Stimulated activated CD4-positive, alpha-beta T cell treated with anti-CD3 and anti-CD28 coated beads, Interleukin-1b, Interleukin-23, amount 100 ng/mL, for 1 hour (primary cell): ENCODE data around the gene GALNT9.
"Not testable (repeated sequence)": the region's sequence is repeated elsewhere in the genome, so short reads cannot be mapped to it uniquely, and the experiment has no call there.

ENCODE experiments used
- DNase-seq, 2 donors: peaks; one replicate each; pipeline ENCODE4 v3.0.0-alpha.2; 2020; ENCODE audit warnings: low read depth in 2 of 2

Gene GALNT9

DNA sequence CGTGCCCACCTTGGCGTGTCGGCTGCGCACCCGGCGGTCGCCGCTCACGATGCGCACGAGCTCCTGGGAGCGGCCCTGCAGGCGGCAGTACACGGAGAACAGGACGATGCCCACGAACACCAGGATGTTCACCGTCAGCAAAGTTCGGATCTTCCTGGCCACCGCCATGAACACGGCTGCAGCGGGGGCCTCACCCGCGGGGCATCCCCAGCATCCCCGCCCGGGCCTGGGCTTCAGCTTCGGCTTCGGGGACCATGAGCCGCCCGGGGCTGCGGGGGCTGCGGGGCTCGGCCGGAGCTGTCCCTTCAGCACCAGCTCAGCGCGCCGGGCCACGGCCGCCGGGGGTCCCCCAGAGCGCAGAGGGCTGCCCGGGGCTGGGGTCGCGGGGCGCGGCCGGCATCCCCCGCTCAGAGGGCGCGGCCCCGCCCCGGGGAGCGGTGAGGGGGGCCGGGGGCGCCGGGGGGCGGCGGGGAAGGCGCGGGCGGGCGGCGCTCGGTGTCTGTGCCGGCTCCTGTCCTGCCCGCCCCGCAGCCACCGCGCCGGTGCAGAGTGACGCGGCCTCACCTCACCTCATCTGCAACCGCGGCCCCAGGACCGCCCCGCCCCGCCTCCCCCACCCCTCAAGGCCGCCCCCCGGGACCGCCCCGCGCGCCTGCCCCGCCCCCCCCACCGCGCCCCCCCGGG, at the start of gene GALNT9:
Gene GALNT9, minus strand, starts transcription at position 554 of the 684 bp plus-strand sequence. Its CDS starts 386 bp downstream, at position 168.
- DNase-seq = no peak

DNA sequence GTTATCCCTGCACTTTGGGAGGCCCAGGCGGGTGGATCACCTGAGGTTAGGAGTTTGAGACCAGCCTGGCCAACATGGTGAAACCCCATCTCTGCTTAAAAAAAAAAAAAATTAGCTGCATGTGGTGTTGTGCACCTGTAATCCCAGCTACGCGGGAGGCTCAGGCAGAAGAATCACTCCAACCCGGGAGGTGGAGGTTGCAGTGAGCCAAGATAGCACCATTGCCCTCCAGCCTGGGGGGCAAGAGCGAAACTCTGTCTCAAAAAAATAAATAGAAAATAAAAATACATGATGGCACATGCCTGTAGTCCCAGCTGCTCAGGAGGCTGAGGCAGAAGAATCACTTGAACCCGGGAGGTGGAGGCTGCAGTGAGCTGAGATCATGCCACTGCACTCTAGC, 49.7 kb upstream of the GALNT9 start:
- not testable (repeated sequence) for DNase-seq

- DNase-seq = no peak
These were observed 47.8 kb upstream of the GALNT9 start for GRCh38 chr12:132377147-132377546.

DNA sequence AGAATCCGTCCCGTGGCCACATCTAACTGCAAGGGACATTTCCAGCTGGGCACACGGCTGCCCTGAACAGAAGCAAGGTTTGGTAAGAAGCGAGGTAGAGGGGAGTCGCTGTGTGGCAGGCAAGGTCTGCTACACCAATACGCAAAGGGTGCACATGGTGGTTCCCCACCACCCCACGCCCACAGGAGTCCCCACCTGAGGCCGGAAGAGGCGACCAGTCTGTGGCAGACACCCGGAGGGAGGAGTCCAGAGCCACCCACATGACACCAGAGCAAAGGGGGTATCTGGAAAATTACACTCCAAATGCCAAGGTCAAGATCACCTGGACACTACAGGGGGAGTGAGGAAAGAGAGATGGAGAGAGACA, 47.1 kb upstream of the GALNT9 start:
- no peak for DNase-seq

DNA sequence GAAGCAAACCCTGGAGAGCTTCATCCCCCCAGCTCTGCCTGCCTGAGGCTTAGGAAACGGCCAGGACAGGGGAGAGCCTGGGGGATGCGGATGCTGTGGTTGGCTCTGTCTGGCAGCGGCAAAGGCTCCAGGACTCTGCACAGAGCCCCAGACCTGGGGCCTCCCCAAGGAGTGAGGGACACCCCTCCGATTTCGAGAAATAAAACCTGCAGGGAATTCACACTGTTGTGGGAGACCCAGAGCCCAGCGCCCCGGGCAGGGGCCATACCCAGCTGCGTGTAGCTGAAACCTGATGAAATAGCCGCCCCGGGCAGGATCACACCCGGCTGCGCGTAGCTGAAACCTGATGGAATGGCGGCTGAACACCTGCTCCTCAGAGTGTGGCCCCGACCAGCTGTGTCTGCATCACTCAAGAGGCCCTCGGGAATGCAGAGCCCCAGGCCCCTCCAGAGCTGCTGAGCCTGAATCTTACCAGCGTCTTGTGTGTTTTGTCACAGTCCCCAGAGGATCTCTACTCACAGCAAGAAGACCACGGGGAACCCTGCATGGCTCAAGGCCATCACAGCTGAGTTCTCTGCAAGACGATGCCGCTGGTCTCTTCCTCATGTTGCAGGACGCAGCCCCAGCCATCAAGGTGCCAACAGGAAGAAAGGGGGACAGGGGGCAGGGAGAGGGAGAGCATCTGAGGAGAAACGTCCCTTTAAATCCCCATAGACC, 46.5 kb upstream of the GALNT9 start:
- DNase-seq = no peak

DNA sequence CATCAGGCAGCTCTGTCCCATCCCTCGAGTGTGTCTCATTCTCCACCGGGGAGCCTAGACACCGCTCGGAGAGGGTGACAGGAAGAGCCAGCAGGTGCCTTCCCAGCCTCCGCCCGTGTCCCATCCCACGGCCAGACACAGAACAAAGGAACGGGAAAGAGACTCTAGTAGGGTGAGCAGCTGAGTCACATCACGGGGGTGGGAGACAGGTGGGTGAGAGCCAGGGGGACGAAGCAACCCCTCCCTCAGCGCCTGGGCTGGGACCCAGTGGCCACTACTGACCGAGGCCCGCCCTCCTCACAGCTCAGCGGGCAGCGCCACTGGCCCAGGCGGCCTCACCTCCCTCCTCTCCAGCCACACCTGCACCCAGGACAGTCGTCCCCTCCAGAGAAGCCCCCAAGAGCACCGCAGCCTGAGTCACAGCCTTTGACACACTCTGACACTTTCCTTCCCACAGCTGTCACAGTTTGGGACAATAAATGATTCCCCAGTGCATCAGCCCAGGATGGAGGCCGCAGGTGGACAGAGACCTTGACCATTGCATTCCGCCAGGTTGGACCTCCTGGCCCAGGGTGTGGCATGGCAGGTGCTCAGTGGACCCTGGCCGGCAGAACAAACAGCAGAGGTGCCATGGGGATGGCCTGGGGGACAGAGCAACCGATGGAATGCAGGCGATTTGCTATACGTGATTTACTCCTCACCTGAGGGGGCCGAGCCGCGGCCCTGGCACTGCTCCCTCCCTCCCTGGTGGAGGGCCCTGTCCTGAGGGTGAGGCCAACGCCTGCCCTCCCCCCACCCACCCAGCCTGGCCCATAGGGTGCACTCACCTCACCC, 45.4 kb upstream of the GALNT9 start:
- no peak for DNase-seq

DNA sequence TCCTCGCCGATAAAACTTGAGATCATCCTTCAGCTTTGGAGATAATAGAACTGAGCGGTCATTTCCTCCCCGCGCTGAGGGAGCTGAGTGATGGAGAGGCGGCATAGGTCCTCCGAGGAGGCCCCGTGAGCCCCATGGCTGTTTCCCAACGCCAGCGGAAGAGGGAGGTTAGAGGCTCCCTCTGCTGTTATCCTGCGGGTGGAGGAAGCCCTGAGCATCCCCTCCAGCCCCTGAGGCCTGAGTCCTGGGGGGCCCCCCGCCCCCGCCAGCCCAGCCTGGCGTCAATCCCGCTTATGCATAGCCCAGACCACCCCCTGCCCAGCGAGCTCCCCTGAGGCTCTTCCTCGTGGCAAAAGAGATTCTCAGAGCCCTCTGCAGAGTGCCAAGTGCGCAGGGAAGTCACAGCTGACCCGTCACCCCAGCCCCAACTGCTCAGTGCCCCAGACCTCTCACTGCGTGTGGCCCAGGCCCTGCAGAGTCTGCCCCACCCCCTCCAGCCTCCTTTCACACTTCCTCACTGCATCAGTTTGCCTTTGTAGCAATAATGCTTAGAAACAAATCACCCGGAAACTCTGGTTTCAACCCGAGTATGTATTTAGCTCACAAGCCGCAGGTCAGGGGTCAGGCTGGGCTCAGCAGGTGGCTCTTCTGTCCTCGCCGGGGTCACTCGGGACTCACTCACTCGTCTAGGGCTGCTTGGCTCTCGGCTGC, 44.7 kb upstream of the GALNT9 start:
- no peak for DNase-seq

DNA sequence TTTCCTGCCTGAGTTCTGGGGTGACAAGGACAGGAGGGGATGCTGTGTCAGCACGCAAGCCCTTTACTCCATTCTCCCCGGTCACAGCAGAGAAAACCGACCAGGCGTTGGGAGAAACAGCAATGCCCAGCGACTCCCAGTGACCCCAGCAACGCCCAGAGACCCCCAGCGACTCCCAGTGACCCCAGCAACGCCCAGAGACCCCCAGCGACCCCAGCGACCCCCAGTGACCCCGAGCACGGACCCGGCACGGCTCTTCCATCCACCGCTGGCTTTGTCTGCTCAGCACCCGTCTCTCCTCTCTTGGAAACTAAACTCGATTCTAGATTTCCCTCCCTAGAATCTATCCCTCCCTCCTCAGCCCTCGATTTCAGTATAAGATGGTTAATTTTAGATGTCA, 38.5 kb upstream of the GALNT9 start:
- no peak for DNase-seq

- no peak for DNase-seq
These were observed 37.9 kb upstream of the GALNT9 start for GRCh38 chr12:132367071-132367851.

DNA sequence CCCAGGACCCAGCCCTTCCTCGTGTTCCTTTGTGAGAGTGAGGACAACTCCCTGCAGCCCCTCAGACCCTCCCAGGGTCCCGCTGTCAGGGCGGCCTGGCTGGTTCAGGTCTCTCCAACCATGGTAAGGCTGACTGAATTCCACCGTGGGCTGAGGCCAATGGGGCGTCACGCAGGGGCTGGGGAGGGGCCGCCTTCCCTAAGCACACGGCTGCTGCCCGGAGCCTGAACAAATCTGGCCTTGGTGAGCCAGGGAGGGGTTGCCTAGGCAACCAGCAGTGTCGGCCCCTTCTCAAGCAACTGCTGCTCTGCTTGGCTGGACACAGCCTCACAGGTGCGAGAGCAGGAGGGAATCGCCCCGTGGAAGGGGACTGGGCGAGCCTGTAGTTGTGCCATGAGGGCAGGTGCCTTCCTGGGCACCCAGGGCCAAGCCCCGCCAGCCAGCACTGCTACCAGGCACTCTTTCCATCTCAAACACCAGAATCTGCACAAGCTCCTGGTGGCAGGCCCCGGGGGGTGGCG, 37.0 kb upstream of the GALNT9 start:
- no peak for DNase-seq

- no peak for DNase-seq
These were observed 35.8 kb upstream of the GALNT9 start for GRCh38 chr12:132365226-132365625.

DNA sequence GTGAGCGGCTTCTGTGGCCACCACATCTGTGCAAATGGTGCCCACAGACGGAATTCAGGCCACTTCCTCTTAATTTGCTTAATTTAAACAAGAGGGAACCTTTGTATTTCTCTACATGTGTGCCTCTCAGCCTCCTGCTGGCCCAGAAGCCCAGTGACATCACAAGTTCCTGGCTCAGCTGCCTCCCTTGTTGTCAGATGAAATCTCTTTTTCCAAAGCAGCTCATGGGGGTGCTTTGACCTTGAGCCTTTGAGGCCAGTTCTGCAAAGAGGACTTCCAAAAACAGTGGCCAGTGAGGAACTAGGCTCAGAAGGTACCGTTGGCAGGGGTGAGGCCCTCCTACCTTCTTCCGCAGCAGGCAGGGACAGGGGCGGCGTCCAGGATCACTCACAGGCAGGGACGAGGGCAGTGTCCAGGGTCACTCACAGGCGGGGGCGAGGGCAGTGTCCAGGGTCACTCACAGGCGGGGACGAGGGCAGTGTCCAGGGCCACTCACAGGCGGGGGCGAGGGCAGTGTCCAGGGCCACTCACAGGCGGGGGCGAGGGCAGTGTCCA, 35.0 kb upstream of the GALNT9 start:
- no peak for DNase-seq

DNA sequence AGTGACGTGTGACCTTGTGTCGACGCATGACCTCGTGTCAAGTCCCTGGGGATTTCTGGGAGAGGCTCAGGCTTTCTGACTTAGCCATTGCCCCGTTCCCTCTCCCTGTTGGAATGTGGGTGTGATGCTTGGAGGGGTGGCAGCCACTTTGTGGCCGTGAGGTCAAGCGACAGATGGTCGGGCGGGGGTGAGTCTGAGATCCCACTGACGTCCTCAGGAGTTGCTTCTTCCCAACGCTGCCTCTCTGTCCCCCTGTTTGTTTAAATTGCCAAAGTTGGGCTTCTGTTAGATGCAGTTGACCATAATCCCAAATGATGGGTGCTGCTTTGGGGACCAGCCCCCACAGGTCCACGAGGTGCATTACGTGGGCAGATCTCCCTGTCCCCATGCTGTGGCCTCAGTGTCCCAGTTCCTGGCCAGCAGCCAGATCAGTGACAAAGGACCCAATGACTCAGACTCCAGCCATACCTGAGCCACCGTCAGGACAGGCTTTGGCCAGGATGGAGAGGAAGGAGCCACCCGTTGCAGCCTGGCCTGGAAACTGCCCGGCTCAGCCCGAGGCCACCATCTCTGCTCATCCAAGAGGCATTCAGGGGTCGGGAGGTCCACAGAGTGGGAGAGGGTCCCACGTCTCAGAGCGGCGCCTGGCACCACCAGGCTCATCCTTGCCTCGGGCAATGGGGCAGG, 34.4 kb upstream of the GALNT9 start:
- DNase-seq = no peak

DNA sequence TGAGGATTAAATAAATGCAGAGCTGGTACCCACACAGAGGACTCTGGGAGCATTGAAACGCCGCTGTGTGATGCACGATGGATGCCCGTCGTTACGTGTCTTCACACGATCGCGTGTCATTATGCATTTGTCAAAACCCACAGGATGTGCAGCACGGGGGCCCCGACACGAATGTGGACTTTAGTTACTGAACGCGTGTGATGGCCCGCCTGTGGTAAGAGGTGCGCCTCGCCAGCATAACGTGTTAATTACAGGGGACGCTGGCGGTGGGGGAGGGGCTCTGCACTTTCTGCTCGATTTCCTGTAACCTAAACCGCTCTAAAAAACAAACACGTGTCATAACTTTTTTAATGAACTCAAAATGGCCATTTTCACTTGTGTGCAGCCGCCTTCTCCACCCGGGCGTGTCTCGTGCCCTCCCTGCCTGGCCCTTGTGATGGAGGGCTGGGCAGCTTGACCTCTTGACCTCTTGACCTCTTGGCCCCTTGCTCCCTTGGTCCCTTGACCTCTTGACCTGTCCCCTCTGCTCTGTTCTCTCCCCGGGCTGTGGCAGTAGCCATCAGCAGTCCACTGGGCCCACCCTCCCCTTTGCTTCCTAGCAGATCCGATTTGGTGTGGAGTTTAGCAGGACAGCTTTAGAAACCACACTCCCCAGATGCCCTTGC, 33.7 kb upstream of the GALNT9 start:
- no peak for DNase-seq

DNA sequence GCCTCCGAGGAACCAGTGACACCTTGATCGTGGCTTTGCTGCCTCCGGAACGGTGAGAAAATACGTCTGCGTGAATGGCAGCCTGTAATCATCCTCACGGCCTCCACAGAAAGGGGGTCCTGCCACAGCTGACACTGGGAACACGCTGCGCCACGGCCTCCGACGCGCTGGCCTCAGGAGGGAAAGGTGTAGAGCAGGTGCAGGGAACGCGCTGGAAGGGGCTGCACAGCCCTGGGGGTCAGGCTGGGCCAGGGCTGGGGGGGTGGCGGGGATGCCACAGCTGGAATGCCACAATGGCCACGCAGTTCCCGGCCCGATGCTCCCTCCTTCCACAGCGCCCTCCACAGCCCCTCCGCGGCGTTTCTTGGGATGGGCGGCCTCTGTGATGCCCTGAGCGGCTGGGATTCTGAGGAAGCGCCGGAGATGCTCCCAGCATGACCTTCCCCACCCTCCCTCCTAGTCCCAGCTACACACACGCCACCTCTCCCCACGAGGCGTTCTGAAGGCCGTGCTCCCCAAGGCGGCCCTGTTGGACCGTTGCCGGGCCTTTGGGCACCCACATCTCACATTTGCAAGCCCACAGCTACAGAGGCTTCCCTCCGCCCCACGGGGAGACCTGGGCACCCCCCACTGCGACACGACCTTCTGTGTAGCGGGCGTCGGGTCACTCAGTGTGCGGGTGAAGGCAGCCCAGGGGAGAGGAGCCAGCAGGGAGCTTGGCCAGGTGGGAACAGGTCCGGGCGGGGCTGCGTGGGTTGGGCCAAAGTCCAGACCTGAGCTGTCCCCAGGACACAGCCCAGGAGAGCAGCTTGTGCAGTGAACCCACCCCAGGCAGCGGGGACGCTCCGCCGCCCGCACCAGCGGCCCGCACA, 31.8 kb upstream of the GALNT9 start:
- no peak for DNase-seq

DNA sequence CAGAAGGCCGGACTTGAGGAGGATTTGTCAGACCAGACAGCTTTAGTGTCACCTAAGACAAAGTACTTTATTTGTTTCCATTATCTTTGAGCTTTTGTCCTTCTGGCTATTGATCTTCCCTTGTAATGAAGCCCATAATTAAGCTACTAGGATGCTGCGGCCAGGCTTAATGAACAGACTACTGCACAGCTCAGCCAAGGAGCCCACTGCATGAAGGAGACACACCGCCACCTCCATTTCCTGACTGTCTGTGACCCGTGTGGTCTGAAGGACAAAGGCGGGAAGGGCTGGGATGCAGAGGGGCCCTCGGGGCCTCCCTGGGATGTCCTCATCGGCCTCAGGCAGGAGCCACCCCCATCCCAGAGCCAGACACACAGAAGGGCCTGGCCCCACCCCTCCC, 31.0 kb upstream of the GALNT9 start:
- DNase-seq = no peak

DNA sequence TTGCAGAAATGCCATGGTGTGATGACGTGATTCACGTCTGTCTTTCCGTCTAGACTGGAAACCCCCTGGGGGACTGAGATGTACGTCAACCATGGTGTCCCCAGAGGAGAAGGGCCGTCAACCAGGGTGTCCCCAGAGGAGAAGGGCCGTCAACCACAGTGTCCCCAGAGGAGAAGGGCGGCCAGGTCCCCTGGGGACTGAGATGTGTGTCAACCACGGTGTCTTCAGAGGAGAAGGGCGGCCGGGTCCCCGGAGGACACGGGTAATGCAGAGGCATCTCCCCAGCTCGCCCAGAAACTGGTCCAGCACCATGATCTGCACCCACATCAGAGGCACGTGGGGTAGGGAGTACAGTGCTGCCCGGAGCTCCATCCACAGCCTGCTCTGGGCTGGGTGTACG, 30.6 kb upstream of the GALNT9 start:
- DNase-seq = no peak

DNA sequence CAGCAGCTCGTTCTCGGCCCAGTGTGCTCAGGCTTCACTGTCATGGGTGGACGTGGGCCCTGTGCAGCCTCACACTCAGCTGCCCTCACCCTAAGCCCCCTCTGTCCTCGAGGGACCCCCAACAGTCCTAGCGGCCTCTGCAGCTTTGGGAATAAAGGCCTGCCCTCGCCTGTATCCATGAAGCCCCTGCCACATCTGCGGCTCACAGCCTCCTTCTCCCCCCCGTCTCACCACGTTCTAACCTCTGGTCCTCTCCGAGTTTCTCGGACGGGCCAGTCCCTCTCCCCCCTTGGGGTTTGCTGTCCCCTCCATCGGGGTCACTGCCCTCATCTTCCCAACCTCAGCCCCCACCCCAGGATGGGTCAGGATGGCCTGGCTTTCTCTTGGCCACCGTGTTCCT, 30.2 kb upstream of the GALNT9 start:
- no peak for DNase-seq
